ENCODE results near the gene NR1H4.

- TF ChIP-seq GFI1B (tag by site-specific recombination; IDR thresholded peaks at IDR 0.05): no peak
- no peak for TF ChIP-seq ZNF654 (tag by site-specific recombination; IDR thresholded peaks at IDR 0.05; ENCODE audit: low read depth)
- TF ChIP-seq ZNF776 (tag by site-specific recombination; IDR thresholded peaks at IDR 0.05; ENCODE audit: borderline replicate concordance): no peak
Observed at GRCh38 chr12:100608776-100609175, 135.1 kb downstream of the NR1H4 start.

Data from HEK293 (cell line).